Activated CD4-positive, alpha-beta memory T cell treated with anti-CD3 and anti-CD28 coated beads for 36 hours (primary cell): ENCODE measurements around the gene GDI2. TPM values are rescaled to one million over a fixed set of nuclear protein-coding genes. Genes with fewer than 3 reads are reported as not detected.
"Not testable (repeated sequence)": the region's sequence is repeated elsewhere in the genome, so short reads cannot be mapped to it uniquely, and the experiment has no call there.

Source experiments
- CTCF ChIA-PET: fragments of 350-600 bp; sonication (Branson Sonifier 250); formaldehyde crosslinking; loops from one replicate; lab custom pipeline; 2021; ENCODE audit warnings: antibody characterized with exemption, inconsistent platforms; lab: Charles Lee
- POLR2A ChIA-PET: fragments of 350-600 bp; sonication (Branson Sonifier 250); formaldehyde crosslinking; loops from one replicate; lab custom pipeline; 2021; ENCODE audit warnings: antibody characterized with exemption; lab: Charles Lee
- DNase-seq: peaks from one replicate; pipeline ENCODE4 v3.0.0-alpha.2; 2020
- H3K27ac Mint-ChIP-seq: one replicate; pipeline ENCODE4 v1.8.0; 2021; ENCODE audit warnings: mixed read lengths
- H3K27me3 Mint-ChIP-seq: one replicate; pipeline ENCODE4 v1.8.0; 2021; ENCODE audit warnings: mixed read lengths
- H3K36me3 Mint-ChIP-seq: one replicate; pipeline ENCODE4 v1.8.0; 2021; ENCODE audit warnings: mixed read lengths
- H3K4me1 Mint-ChIP-seq: one replicate; pipeline ENCODE4 v1.8.0; 2021; ENCODE audit warnings: low read depth, mixed read lengths
- H3K4me3 Mint-ChIP-seq: one replicate; pipeline ENCODE4 v1.8.0; 2021; ENCODE audit warnings: mild to moderate bottlenecking, mixed read lengths
- H3K9me3 Mint-ChIP-seq: one replicate; pipeline ENCODE4 v1.8.0; 2021; ENCODE audit warnings: mixed read lengths
- intact Hi-C: fragments of 100-400 bp; cut with micrococcal nuclease; formaldehyde crosslinking; loops from one replicate; pipeline ENCODE4 v1.15.1; 2023
- total RNA-seq, 2 experiments: library from RNA; stranded (reverse); gene quantifications; one replicate each; pipeline ENCODE4 v1.2.3, GENCODE V29; 2021

Gene GDI2
- total RNA-seq, 2 experiments from 2014 or later, result 283 to 286 TPM

GRCh38 chr10:5782174-5782573 lies 31.1 kb downstream of the GDI2 start:
- Mint-ChIP-seq H3K4me1 (peaks cover 45% of the 10 kb centered on the region), H3K36me3 (peaks cover 76% of the 10 kb centered on the region), H3K9me3 (peaks cover 14% of the 10 kb centered on the region), H3K27me3 (no peaks in the 10 kb centered on the region), H3K4me3 (no peak overlapping the region), H3K27ac (peak overlapping the region; percentile 68)
- ChIA-PET POLR2A (interaction anchor here (0.6 kb wide), 1 partner anchor 37 kb away, joined by 3 read pairs; no protein-coding TSS in a partner anchor), CTCF (no interaction called here)
- DNase-seq, result no peak
- intact Hi-C loops, result no loop called here

- intact Hi-C loops, result loop anchor here (5.0 kb wide), 1 partner anchor 33 kb away; the partner anchor contains the start of gene GDI2
- Mint-ChIP-seq H3K27me3 (no peaks in the 10 kb centered on the region), H3K9me3 (peaks cover 14% of the 10 kb centered on the region), H3K4me1 (peaks cover 67% of the 10 kb centered on the region), H3K36me3 (peaks cover 60% of the 10 kb centered on the region), H3K27ac (no peak overlapping the region), H3K4me3 (no peak overlapping the region)
- ChIA-PET CTCF (no interaction called here), POLR2A (no interaction called here)
- no peak for DNase-seq
Observed at GRCh38 chr10:5779730-5780129, 33.5 kb downstream of the GDI2 start.

GRCh38 chr10:5777758-5778157 lies 35.5 kb downstream of the GDI2 start:
- Mint-ChIP-seq H3K4me1 (peaks cover 67% of the 10 kb centered on the region), H3K36me3 (peaks cover 54% of the 10 kb centered on the region)
- POLR2A ChIA-PET, H3K27me3 Mint-ChIP-seq, H3K27ac Mint-ChIP-seq, H3K4me3 Mint-ChIP-seq, DNase-seq, H3K9me3 Mint-ChIP-seq, CTCF ChIA-PET: not testable (repeated sequence)
- intact Hi-C loops, result loop anchor here (5.0 kb wide), 1 partner anchor 35 kb away; the partner anchor contains the start of gene GDI2

GRCh38 chr10:5776881-5777197 lies 36.4 kb downstream of the GDI2 start:
- no peak for DNase-seq
- peaks cover 4% of the 10 kb centered on the region for H3K9me3 Mint-ChIP-seq
- H3K27me3 Mint-ChIP-seq, result no peaks in the 10 kb centered on the region
- intact Hi-C loops, result loop anchor here (5.0 kb wide), 1 partner anchor 35 kb away; the partner anchor contains the start of gene GDI2
- H3K4me3 Mint-ChIP-seq, result no peak overlapping the region
- peaks cover 58% of the 10 kb centered on the region for H3K4me1 Mint-ChIP-seq
- peaks cover 51% of the 10 kb centered on the region for H3K36me3 Mint-ChIP-seq
- ChIA-PET POLR2A (interaction anchor here (1.5 to 1.6 kb wide), 2 partner anchors 34 to 114 kb away, joined by 3 to 5 read pairs; partner anchors contain the start of gene FBH1), CTCF (interaction anchor here (1.0 to 1.7 kb wide), 2 partner anchors 97 to 152 kb away, joined by 3 to 5 read pairs; no protein-coding TSS in a partner anchor)
- no peak overlapping the region for H3K27ac Mint-ChIP-seq

GRCh38 chr10:5776136-5776880 lies 36.9 kb downstream of the GDI2 start:
- peaks cover 55% of the 10 kb centered on the region for H3K36me3 Mint-ChIP-seq
- peaks cover 4% of the 10 kb centered on the region for H3K9me3 Mint-ChIP-seq
- CTCF ChIA-PET, result interaction anchor here (1.0 to 1.7 kb wide), 2 partner anchors 97 to 152 kb away, joined by 3 to 5 read pairs; no protein-coding TSS in a partner anchor
- H3K4me3 Mint-ChIP-seq, result no peak overlapping the region
- H3K4me1 Mint-ChIP-seq, result peaks cover 56% of the 10 kb centered on the region
- peak overlapping the region; percentile 85 for H3K27ac Mint-ChIP-seq
- POLR2A ChIA-PET, result interaction anchor here (1.5 to 1.6 kb wide), 2 partner anchors 35 to 114 kb away, joined by 3 to 5 read pairs; partner anchors contain the start of gene FBH1
- H3K27me3 Mint-ChIP-seq, result no peaks in the 10 kb centered on the region
- no peak for DNase-seq
- intact Hi-C loops, result loop anchor here (5.0 kb wide), 1 partner anchor 36 kb away; the partner anchor contains the start of gene GDI2

- CTCF ChIA-PET, result interaction anchor here (1.7 kb wide), 1 partner anchor 98 kb away, joined by 5 read pairs; no protein-coding TSS in a partner anchor
- DNase-seq, result peak; percentile 84
- Mint-ChIP-seq H3K27ac (peak overlapping the region; percentile 85), H3K27me3 (no peaks in the 10 kb centered on the region), H3K4me3 (peak overlapping the region; percentile 42), H3K9me3 (peaks cover 4% of the 10 kb centered on the region), H3K36me3 (peaks cover 53% of the 10 kb centered on the region), H3K4me1 (peaks cover 52% of the 10 kb centered on the region)
- intact Hi-C loops, result loop anchor here (5.0 kb wide), 1 partner anchor 37 kb away; the partner anchor contains the start of gene GDI2
- POLR2A ChIA-PET, result interaction anchor here (1.5 to 1.6 kb wide), 2 partner anchors 35 to 115 kb away, joined by 3 to 5 read pairs; partner anchors contain the start of gene FBH1
Observed at GRCh38 chr10:5775685-5776084, 37.5 kb downstream of the GDI2 start.

- peak overlapping the region; percentile 85 for H3K27ac Mint-ChIP-seq
- H3K4me3 Mint-ChIP-seq, result no peak overlapping the region
- DNase-seq, result no peak
- H3K27me3 Mint-ChIP-seq, result no peaks in the 10 kb centered on the region
- ChIA-PET CTCF (interaction anchor here (1.7 kb wide), 1 partner anchor 99 kb away, joined by 5 read pairs; no protein-coding TSS in a partner anchor), POLR2A (interaction anchor here (1.6 kb wide), 1 partner anchor 115 kb away, joined by 5 read pairs; the partner anchor contains the start of gene FBH1)
- intact Hi-C loops, result loop anchor here (5.0 kb wide), 1 partner anchor 37 kb away; the partner anchor contains the start of gene GDI2
- peaks cover 4% of the 10 kb centered on the region for H3K9me3 Mint-ChIP-seq
- H3K36me3 Mint-ChIP-seq, result peaks cover 48% of the 10 kb centered on the region
- peaks cover 48% of the 10 kb centered on the region for H3K4me1 Mint-ChIP-seq
Observed at GRCh38 chr10:5774987-5775620, 38.1 kb downstream of the GDI2 start.

- POLR2A ChIA-PET, result no interaction called here
- H3K4me1 Mint-ChIP-seq, result peaks cover 21% of the 10 kb centered on the region
- intact Hi-C loops, result no loop called here
Observed at GRCh38 chr10:5766189-5766588, 47.0 kb downstream of the GDI2 start.

GRCh38 chr10:5765617-5766016 lies 47.6 kb downstream of the GDI2 start:
- POLR2A ChIA-PET, result no interaction called here
- Mint-ChIP-seq H3K36me3 (peaks cover 48% of the 10 kb centered on the region), H3K4me1 (peaks cover 21% of the 10 kb centered on the region), H3K4me3 (no peak overlapping the region), H3K27me3 (no peaks in the 10 kb centered on the region), H3K9me3 (no peaks in the 10 kb centered on the region), H3K27ac (peak overlapping the region; percentile 0)
- CTCF ChIA-PET, result no interaction called here
- intact Hi-C loops, result no loop called here
- no peak for DNase-seq

More at GRCh38 chr10:5766189-5766588, 47.0 kb downstream of the GDI2 start:
- Mint-ChIP-seq H3K4me3 (no peak overlapping the region), H3K27me3 (no peaks in the 10 kb centered on the region), H3K9me3 (no peaks in the 10 kb centered on the region), H3K36me3 (peaks cover 46% of the 10 kb centered on the region), H3K27ac (peak overlapping the region; percentile 0)
- DNase-seq, result no peak
- CTCF ChIA-PET, result no interaction called here

GRCh38 chr10:5764422-5765297 lies 48.6 kb downstream of the GDI2 start:
- intact Hi-C loops, result no loop called here
- no peak overlapping the region for H3K4me3 Mint-ChIP-seq

GRCh38 chr10:5762531-5762930 lies 50.7 kb downstream of the GDI2 start:
- DNase-seq, result no peak
- Mint-ChIP-seq H3K36me3 (peaks cover 54% of the 10 kb centered on the region), H3K4me1 (peaks cover 21% of the 10 kb centered on the region), H3K4me3 (no peak overlapping the region), H3K9me3 (no peaks in the 10 kb centered on the region), H3K27ac (no peak overlapping the region), H3K27me3 (no peaks in the 10 kb centered on the region)
- intact Hi-C loops, result no loop called here
- ChIA-PET POLR2A (interaction anchor here (0.6 kb wide), 2 partner anchors 26 kb away, joined by 3 to 4 read pairs; no protein-coding TSS in a partner anchor), CTCF (no interaction called here)

More at GRCh38 chr10:5764422-5765297, 48.6 kb downstream of the GDI2 start:
- Mint-ChIP-seq H3K9me3 (no peaks in the 10 kb centered on the region), H3K27me3 (no peaks in the 10 kb centered on the region), H3K36me3 (peaks cover 53% of the 10 kb centered on the region), H3K4me1 (peaks cover 21% of the 10 kb centered on the region), H3K27ac (peak overlapping the region; percentile 52)
- CTCF ChIA-PET, result no interaction called here
- POLR2A ChIA-PET, result no interaction called here
- peak; percentile 22 for DNase-seq
